ENCODE results near the gene CCDC27.
"Not testable (repeated sequence)": the region's sequence is repeated elsewhere in the genome, so short reads cannot be mapped to it uniquely, and the experiment has no call there.

Gene CCDC27

GRCh38 chr1:3790952-3791351 is 38.7 kb downstream of the CCDC27 start:
- in situ Hi-C loops (cut with HindIII; ENCODE audit: low pct_ligation_motif_present, low sequenced_read_pairs): no loop called here
- H3K4me3 ChIP-seq (ENCODE audit: low read depth, low read length): no peak overlapping the region
- no peak for DNase-seq
- TF ChIP-seq, protein P1, sequence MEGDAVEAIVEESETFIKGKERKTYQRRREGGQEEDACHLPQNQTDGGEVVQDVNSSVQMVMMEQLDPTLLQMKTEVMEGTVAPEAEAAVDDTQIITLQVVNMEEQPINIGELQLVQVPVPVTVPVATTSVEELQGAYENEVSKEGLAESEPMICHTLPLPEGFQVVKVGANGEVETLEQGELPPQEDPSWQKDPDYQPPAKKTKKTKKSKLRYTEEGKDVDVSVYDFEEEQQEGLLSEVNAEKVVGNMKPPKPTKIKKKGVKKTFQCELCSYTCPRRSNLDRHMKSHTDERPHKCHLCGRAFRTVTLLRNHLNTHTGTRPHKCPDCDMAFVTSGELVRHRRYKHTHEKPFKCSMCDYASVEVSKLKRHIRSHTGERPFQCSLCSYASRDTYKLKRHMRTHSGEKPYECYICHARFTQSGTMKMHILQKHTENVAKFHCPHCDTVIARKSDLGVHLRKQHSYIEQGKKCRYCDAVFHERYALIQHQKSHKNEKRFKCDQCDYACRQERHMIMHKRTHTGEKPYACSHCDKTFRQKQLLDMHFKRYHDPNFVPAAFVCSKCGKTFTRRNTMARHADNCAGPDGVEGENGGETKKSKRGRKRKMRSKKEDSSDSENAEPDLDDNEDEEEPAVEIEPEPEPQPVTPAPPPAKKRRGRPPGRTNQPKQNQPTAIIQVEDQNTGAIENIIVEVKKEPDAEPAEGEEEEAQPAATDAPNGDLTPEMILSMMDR (IDR thresholded peaks at IDR 0.05; ENCODE audit: low read depth, low read length, missing control alignments): no peak
- H3K27ac ChIP-seq: no peak overlapping the region
- H3K36me3 ChIP-seq (replicated peaks): peaks cover 21% of the 10 kb centered on the region
- H3K27me3 ChIP-seq (replicated peaks): no peaks in the 10 kb centered on the region

GRCh38 chr1:3795453-3796214 is 43.4 kb downstream of the CCDC27 start:
- Histone ChIP-seq H3K27me3 (replicated peaks) (no peaks in the 10 kb centered on the region), H3K4me3 (ENCODE audit: low read depth, low read length) (peak overlapping the region; percentile 77), H3K36me3 (replicated peaks) (peaks cover 7% of the 10 kb centered on the region), H3K27ac (peak overlapping the region; percentile 53)
- DNase-seq: no peak
- TF ChIP-seq, protein P1 (IDR thresholded peaks at IDR 0.05; ENCODE audit: low read depth, low read length, missing control alignments): no peak
- in situ Hi-C loops (cut with HindIII; ENCODE audit: low pct_ligation_motif_present, low sequenced_read_pairs): no loop called here

GRCh38 chr1:3796215-3797061 is 44.2 kb downstream of the CCDC27 start, which contains the start of gene LRRC47:
TSS of gene LRRC47 (minus strand) at chr1:3796498. CDS start at chr1:3796476, 22 bp downstream.
- H3K27me3 ChIP-seq (replicated peaks): no peaks in the 10 kb centered on the region
- peak; percentile 90 for DNase-seq
- H3K36me3 ChIP-seq (replicated peaks): peaks cover 7% of the 10 kb centered on the region
- H3K4me3 ChIP-seq (ENCODE audit: low read depth, low read length): peak within 1 kb of the TSS; percentile 77
- in situ Hi-C loops (cut with HindIII; ENCODE audit: low pct_ligation_motif_present, low sequenced_read_pairs): no loop called here
- H3K27ac ChIP-seq: peak within 1 kb of the TSS; percentile 53
- TF ChIP-seq, protein P1 (IDR thresholded peaks at IDR 0.05; ENCODE audit: low read depth, low read length, missing control alignments): no peak

GRCh38 chr1:3799976-3800685 is 47.9 kb downstream of the CCDC27 start:
- no peak for DNase-seq
- H3K4me3 ChIP-seq (ENCODE audit: low read depth, low read length): no peak overlapping the region
- TF ChIP-seq, protein P1 (IDR thresholded peaks at IDR 0.05; ENCODE audit: low read depth, low read length, missing control alignments): no peak
- no peaks in the 10 kb centered on the region for H3K27me3 ChIP-seq (replicated peaks)
- no peak overlapping the region for H3K27ac ChIP-seq
- H3K36me3 ChIP-seq (replicated peaks): no peaks in the 10 kb centered on the region
- in situ Hi-C loops (cut with HindIII; ENCODE audit: low pct_ligation_motif_present, low sequenced_read_pairs): no loop called here

DNA sequence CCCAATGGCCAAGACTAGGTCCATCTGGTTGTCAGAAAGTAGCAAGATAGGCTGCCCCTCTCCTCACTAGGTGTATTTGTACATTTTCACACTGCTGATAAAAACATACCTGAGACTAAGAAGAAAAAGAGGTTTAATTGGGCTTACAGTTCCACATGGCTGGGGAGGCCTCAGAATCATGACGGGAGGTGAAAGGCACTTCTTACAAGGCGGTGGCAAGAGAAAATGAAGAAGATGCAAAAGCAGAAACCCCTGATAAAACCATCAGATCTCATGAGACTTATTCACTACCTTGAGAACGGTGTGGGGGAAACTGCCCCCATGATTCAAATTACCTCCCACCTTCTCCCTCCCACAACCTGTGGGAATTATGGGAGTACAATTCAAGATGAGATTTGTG is 48.5 kb downstream of the CCDC27 start:
- H3K36me3 ChIP-seq (replicated peaks); DNase-seq; H3K4me3 ChIP-seq (ENCODE audit: low read depth, low read length); H3K27me3 ChIP-seq (replicated peaks); H3K27ac ChIP-seq; in situ Hi-C loops (cut with HindIII; ENCODE audit: low pct_ligation_motif_present, low sequenced_read_pairs): not testable (repeated sequence)

Measured in brain microvascular endothelial cell (primary cell).